ENCODE results near the gene MYO5B. TPM values are rescaled to one million over a fixed set of nuclear protein-coding genes. Genes with fewer than 3 reads are reported as not detected.

MYO5B gene
- total RNA-seq, 6 experiments from 2014 or later = 0.17 to 0.28 TPM; not detected in 4

GRCh38 chr18:49915352-49915751 is 279.6 kb downstream of the MYO5B start:
- H3K27ac Mint-ChIP-seq = no peak overlapping the region
- peaks cover 30% of the 10 kb centered on the region for H3K27me3 Mint-ChIP-seq (ENCODE audit: insufficient read depth)
- no peaks in the 10 kb centered on the region for H3K9me3 Mint-ChIP-seq
- TF ChIP-seq CTCF (IDR thresholded peaks at IDR 0.05) = no peak
- H3K36me3 Mint-ChIP-seq (ENCODE audit: low read depth) = no peaks in the 10 kb centered on the region
- no peak overlapping the region for H3K4me3 Mint-ChIP-seq
- no peak for DNase-seq
- no peaks in the 10 kb centered on the region; the same call in 1 of the 2 replicates for H3K4me1 Mint-ChIP-seq (ENCODE audit: low read depth)

GRCh38 chr18:49913221-49913620 is 281.7 kb downstream of the MYO5B start:
- no peak for TF ChIP-seq CTCF (IDR thresholded peaks at IDR 0.05)
- Mint-ChIP-seq H3K4me3 (no peak overlapping the region), H3K27ac (no peak overlapping the region), H3K4me1 (ENCODE audit: low read depth) (no peaks in the 10 kb centered on the region), H3K27me3 (ENCODE audit: insufficient read depth) (peaks cover 26% of the 10 kb centered on the region), H3K9me3 (no peaks in the 10 kb centered on the region), H3K36me3 (ENCODE audit: low read depth) (no peaks in the 10 kb centered on the region)
- DNase-seq = no peak

- Mint-ChIP-seq H3K4me1 (ENCODE audit: low read depth) (no peaks in the 10 kb centered on the region), H3K36me3 (ENCODE audit: low read depth) (no peaks in the 10 kb centered on the region), H3K27ac (no peak overlapping the region), H3K27me3 (ENCODE audit: insufficient read depth) (peaks cover 23% of the 10 kb centered on the region), H3K9me3 (no peaks in the 10 kb centered on the region), H3K4me3 (no peak overlapping the region)
- no peak for DNase-seq
- no peak for TF ChIP-seq CTCF (IDR thresholded peaks at IDR 0.05)
Observed at GRCh38 chr18:49911427-49911826, 283.5 kb downstream of the MYO5B start.

DNA sequence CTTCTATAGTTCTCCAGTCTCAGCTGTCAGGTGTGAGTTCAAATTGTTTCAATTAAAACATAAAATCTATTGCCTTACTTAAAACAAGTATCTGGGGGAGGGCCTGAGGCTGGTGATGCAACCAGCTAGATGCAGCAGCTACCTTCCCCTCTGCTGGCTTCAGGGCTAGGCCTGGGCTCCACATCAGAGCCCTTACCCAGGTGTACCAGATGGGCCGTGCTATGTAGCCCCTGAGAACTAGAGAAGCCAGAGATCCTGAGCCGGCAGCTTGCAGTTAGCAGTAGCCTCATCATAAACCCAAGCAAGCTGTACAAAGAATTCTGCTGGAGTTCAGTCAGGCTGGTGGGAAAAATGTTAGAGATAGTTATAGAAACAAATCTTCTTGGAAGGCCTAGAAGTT is 284.0 kb downstream of the MYO5B start:
- Mint-ChIP-seq H3K4me1 (ENCODE audit: low read depth) (no peaks in the 10 kb centered on the region), H3K27ac (no peak overlapping the region), H3K36me3 (ENCODE audit: low read depth) (no peaks in the 10 kb centered on the region), H3K9me3 (no peaks in the 10 kb centered on the region), H3K27me3 (ENCODE audit: insufficient read depth) (peaks cover 22% of the 10 kb centered on the region), H3K4me3 (no peak overlapping the region)
- no peak for DNase-seq
- no peak for TF ChIP-seq CTCF (IDR thresholded peaks at IDR 0.05)

DNA sequence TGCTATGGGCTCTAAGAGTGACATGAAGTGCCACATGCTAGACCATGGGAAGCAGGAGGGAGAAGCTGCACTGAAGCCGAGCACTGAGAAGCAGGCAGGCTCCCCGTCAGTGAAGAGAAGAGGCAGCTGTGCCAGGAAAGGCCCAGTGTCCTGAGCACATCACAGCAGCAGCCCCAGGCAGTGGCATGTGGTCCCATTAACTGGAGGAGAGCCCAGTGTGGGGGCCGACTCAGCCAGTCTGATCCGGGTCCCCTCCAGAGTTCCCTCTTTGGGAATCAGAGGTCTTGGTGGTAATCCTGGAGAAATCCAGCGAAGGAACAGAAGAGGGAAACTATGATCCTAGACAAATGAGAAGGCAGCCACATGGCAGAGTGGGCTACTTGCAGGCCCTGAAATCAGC is 284.9 kb downstream of the MYO5B start:
- Mint-ChIP-seq H3K27me3 (ENCODE audit: insufficient read depth) (peaks cover 15% of the 10 kb centered on the region), H3K4me1 (ENCODE audit: low read depth) (no peaks in the 10 kb centered on the region), H3K9me3 (no peaks in the 10 kb centered on the region), H3K27ac (no peak overlapping the region), H3K36me3 (ENCODE audit: low read depth) (no peaks in the 10 kb centered on the region), H3K4me3 (no peak overlapping the region)
- no peak for TF ChIP-seq CTCF (IDR thresholded peaks at IDR 0.05)
- DNase-seq = no peak

GRCh38 chr18:49907346-49907929 is 287.5 kb downstream of the MYO5B start:
- no peak for TF ChIP-seq CTCF (IDR thresholded peaks at IDR 0.05)
- H3K27ac Mint-ChIP-seq = no peak overlapping the region
- H3K4me3 Mint-ChIP-seq = no peak overlapping the region
- no peaks in the 10 kb centered on the region for H3K9me3 Mint-ChIP-seq
- H3K27me3 Mint-ChIP-seq (ENCODE audit: insufficient read depth) = peaks cover 25% of the 10 kb centered on the region
- no peak for DNase-seq
- H3K36me3 Mint-ChIP-seq (ENCODE audit: low read depth) = no peaks in the 10 kb centered on the region
- H3K4me1 Mint-ChIP-seq (ENCODE audit: low read depth) = no peaks in the 10 kb centered on the region

Data from HFFc6 (cell line).